Gastrocnemius medialis (tissue), 4 donors: ENCODE measurements around the gene MACROD2.

Source experiments
- POLR2A ChIP-seq, 2 donors: fragments of 450-650 bp; IDR thresholded peaks; one replicate each; pipeline ENCODE4 v1.6.1; 2017; ENCODE audit warnings: antibody characterized with exemption in 2 of 2, mild to moderate bottlenecking in 2 of 2, moderate library complexity in 2 of 2
- TF ChIP-seq, protein P1 (sequence below), 5 experiments: fragments of 450-650 bp in 3 of 5; fragments of 200-600 bp in 2 of 5; sonication (generic) in 2 of 5; IDR thresholded peaks in 4 of 5; conservative IDR thresholded peaks in 1 of 5; 1 replicate in 4 of 5; 2 replicates in 1 of 5; pipeline ENCODE4 v1.5.1; 2016 to 2019; ENCODE audit warnings: antibody characterized with exemption in 5 of 5, mild to moderate bottlenecking in 3 of 5, moderate library complexity in 3 of 5

DNA sequence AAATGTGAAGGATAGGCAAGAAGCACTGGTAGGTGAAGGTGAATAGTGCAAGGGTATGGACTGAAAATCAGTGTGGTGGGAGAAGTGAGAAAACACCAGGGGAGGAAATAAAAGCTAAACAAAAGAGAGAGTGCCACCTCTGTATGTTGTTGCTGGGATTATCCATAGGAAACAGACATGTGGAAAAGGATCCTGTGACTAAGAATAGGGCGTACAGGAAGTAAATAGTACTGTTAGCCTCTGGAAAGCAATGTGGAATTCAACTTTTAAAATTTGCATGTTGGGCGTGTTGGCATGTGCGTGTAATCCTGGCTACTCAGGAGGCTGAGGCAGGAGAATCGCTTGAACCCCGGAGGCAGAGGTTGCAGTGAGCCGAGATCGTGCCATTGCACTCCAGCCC lies 1916.3 kb downstream of the MACROD2 start:
- TF ChIP-seq, protein P1, sequence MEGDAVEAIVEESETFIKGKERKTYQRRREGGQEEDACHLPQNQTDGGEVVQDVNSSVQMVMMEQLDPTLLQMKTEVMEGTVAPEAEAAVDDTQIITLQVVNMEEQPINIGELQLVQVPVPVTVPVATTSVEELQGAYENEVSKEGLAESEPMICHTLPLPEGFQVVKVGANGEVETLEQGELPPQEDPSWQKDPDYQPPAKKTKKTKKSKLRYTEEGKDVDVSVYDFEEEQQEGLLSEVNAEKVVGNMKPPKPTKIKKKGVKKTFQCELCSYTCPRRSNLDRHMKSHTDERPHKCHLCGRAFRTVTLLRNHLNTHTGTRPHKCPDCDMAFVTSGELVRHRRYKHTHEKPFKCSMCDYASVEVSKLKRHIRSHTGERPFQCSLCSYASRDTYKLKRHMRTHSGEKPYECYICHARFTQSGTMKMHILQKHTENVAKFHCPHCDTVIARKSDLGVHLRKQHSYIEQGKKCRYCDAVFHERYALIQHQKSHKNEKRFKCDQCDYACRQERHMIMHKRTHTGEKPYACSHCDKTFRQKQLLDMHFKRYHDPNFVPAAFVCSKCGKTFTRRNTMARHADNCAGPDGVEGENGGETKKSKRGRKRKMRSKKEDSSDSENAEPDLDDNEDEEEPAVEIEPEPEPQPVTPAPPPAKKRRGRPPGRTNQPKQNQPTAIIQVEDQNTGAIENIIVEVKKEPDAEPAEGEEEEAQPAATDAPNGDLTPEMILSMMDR (IDR thresholded peaks at IDR 0.05 in 4 of 5, conservative IDR thresholded peaks at IDR 0.05 in 1 of 5): no peak
- no peak for TF ChIP-seq POLR2A (IDR thresholded peaks at IDR 0.05)
